Activated T-helper 2 cell treated with anti-CD3 and anti-CD28 coated beads, Interferon-gamma antibody, Interleukin-2, Interleukin-4, amounts not matched to agents 10 μg/mL and 5 μg/mL and 100 μg/mL, durations not matched to agents 14 hours and 24 hours and 36 hours (primary cell): ENCODE measurements around the gene SERINC2. TPM values are rescaled to one million over a fixed set of nuclear protein-coding genes. Genes with fewer than 3 reads are reported as not detected.
"Not testable (repeated sequence)": the region's sequence is repeated elsewhere in the genome, so short reads cannot be mapped to it uniquely, and the experiment has no call there.

ENCODE experiments used
- DNase-seq: peaks from one replicate; pipeline ENCODE4 v3.0.0; 2021; ENCODE audit warnings: low spot score
- H3K27ac Mint-ChIP-seq: one replicate; pipeline ENCODE4 v1.8.0; 2021; ENCODE audit warnings: mixed read lengths
- H3K27me3 Mint-ChIP-seq: one replicate; pipeline ENCODE4 v1.8.0; 2021; ENCODE audit warnings: low read depth, mixed read lengths
- H3K36me3 Mint-ChIP-seq: one replicate; pipeline ENCODE4 v1.8.0; 2021; ENCODE audit warnings: low read depth, mixed read lengths
- H3K4me1 Mint-ChIP-seq: one replicate; pipeline ENCODE4 v1.8.0; 2021; ENCODE audit warnings: low read depth, mixed read lengths
- H3K4me3 Mint-ChIP-seq: one replicate; pipeline ENCODE4 v1.8.0; 2021; ENCODE audit warnings: low read depth, mild to moderate bottlenecking, moderate library complexity, mixed read lengths
- H3K9me3 Mint-ChIP-seq: one replicate; pipeline ENCODE4 v1.8.0; 2021; ENCODE audit warnings: mixed read lengths
- intact Hi-C: fragments of 100-400 bp; cut with micrococcal nuclease; formaldehyde crosslinking; loops from one replicate; pipeline ENCODE4 v1.15.1; 2023
- total RNA-seq: library from RNA; stranded (reverse); gene quantifications from 2 replicates; pipeline ENCODE4 v1.2.3, GENCODE V29; 2022

SERINC2 gene
- total RNA-seq, 1 donor from 2014 or later, result 0.27 TPM

DNA sequence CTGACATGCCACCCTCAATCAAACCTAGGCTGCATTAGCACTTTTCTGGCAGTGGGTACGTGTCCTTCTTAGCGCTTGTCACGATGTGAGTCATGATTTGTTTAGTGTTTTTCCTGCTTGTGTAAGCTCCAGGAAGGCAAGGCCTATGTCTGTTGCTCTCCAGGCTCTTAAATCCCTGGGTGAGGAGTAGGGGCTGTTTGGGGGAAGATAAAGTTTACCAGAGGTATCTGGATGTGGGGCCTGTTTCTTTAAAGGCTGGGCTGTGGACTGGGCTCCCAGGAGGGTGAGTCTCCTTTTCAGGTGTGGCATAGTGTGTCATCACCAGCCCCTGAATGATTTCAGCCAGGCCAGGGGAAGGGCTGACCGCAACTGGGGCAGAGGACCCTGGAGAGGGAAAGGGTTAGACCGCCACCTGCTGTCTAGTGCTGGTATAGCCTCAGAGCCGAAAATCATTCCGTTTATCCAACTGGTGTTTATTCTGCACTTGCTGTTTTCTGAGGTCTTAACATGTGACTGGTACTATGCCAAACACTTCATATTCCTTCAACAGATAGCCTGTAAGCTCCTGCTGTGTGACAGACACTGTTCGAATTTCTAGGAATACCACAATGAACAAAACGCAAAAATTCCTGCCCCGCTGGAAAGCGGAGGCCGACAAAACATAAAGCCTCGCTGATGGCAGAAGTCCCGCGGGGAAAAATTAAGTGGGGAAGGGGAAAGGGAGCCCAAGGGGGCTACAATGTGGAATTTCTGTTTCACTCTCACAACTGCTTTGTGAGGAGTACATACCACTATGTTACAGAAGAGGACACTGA, 9.7 kb downstream of the SERINC2 start:
- H3K27ac Mint-ChIP-seq, result no peak overlapping the region
- H3K9me3 Mint-ChIP-seq, result no peaks in the 10 kb centered on the region
- no peak overlapping the region for H3K4me3 Mint-ChIP-seq
- DNase-seq, result peak; percentile 46
- peaks cover 19% of the 10 kb centered on the region for H3K27me3 Mint-ChIP-seq
- intact Hi-C loops, result loop anchor here (1.0 to 5.0 kb wide), 2 partner anchors 28 to 240 kb away; no protein-coding TSS in a partner anchor
- H3K4me1 Mint-ChIP-seq, result peaks cover 8% of the 10 kb centered on the region
- H3K36me3 Mint-ChIP-seq, result no peaks in the 10 kb centered on the region

DNA sequence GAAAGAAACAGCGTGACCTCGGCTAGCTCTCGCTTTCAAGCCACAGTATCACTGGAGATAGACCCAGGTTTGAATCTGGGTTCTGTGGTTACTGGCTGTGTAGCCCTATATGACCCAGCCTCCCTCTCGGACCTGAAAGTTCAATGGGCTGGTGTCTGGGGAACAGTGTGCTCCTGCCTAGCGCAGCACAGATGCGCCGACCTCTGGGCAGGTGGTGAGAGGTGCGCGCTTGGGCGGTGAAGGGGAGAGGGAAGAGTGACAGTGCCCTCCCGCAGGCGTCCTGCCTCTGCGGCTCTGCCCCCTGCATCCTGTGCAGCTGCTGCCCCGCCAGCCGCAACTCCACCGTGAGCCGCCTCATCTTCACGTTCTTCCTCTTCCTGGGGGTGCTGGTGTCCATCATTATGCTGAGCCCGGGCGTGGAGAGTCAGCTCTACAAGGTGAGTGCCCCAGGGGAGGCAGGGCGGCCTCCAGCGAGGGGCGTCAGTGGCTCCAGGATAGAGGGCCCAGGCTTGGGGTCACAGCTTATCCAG, 10.5 kb downstream of the SERINC2 start:
- peaks cover 19% of the 10 kb centered on the region for H3K27me3 Mint-ChIP-seq
- intact Hi-C loops, result loop anchor here (5.0 kb wide), 1 partner anchor 241 kb away; no protein-coding TSS in a partner anchor
- H3K36me3 Mint-ChIP-seq, result no peaks in the 10 kb centered on the region
- no peak overlapping the region for H3K27ac Mint-ChIP-seq
- no peaks in the 10 kb centered on the region for H3K9me3 Mint-ChIP-seq
- no peak overlapping the region for H3K4me3 Mint-ChIP-seq
- peaks cover 8% of the 10 kb centered on the region for H3K4me1 Mint-ChIP-seq
- DNase-seq, result no peak

- Mint-ChIP-seq H3K4me3 (no peak overlapping the region), H3K27me3 (peaks cover 19% of the 10 kb centered on the region)
- intact Hi-C loops, result loop anchor here (5.0 kb wide), 1 partner anchor 242 kb away; no protein-coding TSS in a partner anchor
Observed at GRCh38 chr1:31424568-31424967, 11.6 kb downstream of the SERINC2 start.

GRCh38 chr1:31425301-31426081, 12.5 kb downstream of the SERINC2 start:
- no peak for DNase-seq
- intact Hi-C loops, result no loop called here
- Mint-ChIP-seq H3K27me3 (peaks cover 19% of the 10 kb centered on the region), H3K4me3 (no peak overlapping the region), H3K36me3 (no peaks in the 10 kb centered on the region), H3K27ac (no peak overlapping the region), H3K9me3 (no peaks in the 10 kb centered on the region), H3K4me1 (peaks cover 8% of the 10 kb centered on the region)

More at GRCh38 chr1:31424568-31424967, 11.6 kb downstream of the SERINC2 start:
- no peak for DNase-seq
- Mint-ChIP-seq H3K27ac (no peak overlapping the region), H3K36me3 (no peaks in the 10 kb centered on the region), H3K4me1 (peaks cover 8% of the 10 kb centered on the region), H3K9me3 (no peaks in the 10 kb centered on the region)

DNA sequence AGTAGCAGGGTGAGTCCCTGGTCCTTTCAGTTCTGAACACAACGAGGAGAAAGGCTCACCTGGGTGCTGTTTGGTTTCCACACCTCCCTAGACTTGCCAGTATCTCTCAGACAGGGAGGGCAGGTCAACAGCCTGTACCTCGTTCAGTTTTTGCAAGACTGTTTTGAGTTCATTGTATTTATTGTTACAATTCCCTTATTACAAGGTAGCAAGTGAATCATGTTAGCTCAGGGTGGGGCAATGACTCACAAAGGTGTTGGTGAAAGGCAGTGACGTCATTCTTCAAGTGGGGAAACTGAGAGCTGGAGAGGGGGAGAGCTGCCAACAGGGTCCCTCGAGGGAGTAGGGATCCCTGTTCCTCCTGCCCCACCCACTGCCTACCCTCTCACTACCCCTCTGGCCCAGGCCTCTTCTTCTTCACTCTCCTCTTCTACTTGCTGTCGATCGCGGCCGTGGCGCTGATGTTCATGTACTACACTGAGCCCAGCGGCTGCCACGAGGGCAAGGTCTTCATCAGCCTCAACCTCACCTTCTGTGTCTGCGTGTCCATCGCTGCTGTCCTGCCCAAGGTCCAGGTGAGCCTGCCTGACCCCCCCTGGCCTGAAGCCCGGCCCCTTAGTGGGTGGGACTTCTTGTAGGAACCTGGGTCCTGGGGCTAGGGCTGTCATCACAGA, 13.4 kb downstream of the SERINC2 start:
- intact Hi-C loops, result no loop called here
- Mint-ChIP-seq H3K9me3 (no peaks in the 10 kb centered on the region), H3K36me3 (no peaks in the 10 kb centered on the region), H3K4me3 (no peak overlapping the region), H3K27ac (no peak overlapping the region), H3K27me3 (peaks cover 16% of the 10 kb centered on the region), H3K4me1 (peaks cover 8% of the 10 kb centered on the region)
- no peak for DNase-seq

DNA sequence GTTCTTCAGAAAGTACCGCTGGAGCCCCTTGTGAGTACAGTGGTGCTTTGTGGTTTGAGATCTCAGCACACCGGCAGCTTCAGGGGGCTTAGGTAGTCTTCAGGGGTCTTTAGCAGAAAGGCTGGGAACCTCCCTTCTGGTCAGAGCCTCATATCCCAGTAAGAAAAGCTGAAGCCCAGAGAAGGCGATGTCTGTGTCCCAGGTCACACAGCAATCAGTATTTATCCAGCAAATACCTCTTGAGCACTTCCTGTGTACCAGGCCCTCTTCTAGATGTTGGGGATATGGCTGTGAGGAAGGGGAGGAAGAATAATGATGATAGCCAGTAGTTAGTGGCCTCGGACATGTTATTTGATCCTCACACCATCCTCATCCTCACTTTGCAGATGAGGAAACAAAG, 14.3 kb downstream of the SERINC2 start:
- Mint-ChIP-seq H3K27ac (no peak overlapping the region), H3K27me3 (peaks cover 16% of the 10 kb centered on the region), H3K36me3 (no peaks in the 10 kb centered on the region), H3K4me1 (peaks cover 8% of the 10 kb centered on the region), H3K9me3 (no peaks in the 10 kb centered on the region), H3K4me3 (no peak overlapping the region)
- DNase-seq, result no peak
- intact Hi-C loops, result no loop called here

- H3K36me3 Mint-ChIP-seq, result no peaks in the 10 kb centered on the region
- peaks cover 3% of the 10 kb centered on the region for H3K4me1 Mint-ChIP-seq
- no peaks in the 10 kb centered on the region for H3K9me3 Mint-ChIP-seq
- intact Hi-C loops, result no loop called here
- peaks cover 7% of the 10 kb centered on the region for H3K27me3 Mint-ChIP-seq
- no peak overlapping the region for H3K4me3 Mint-ChIP-seq
- no peak for DNase-seq
- H3K27ac Mint-ChIP-seq, result no peak overlapping the region
Observed at GRCh38 chr1:31428436-31429221, 15.6 kb downstream of the SERINC2 start.

DNA sequence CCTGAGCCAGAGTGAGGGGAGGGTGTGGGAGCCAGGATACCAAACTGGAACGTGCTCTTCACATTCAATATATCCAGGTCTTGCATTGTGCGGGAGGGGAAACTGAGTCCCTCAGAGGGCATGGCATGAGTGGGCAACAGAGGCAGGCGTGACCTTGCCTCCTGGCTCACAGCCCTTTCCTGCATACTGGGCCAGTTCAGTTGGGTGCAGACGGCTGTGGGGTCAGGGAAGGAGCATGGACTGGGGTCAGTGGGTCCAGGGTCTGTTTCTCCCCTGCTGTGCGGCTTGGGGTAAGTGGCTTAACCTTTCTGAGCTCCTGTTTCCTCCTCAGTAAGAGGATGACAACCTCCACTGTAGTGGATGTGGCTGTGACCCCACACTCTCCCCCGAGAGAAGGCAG, 16.6 kb downstream of the SERINC2 start:
- H3K9me3 Mint-ChIP-seq, result no peaks in the 10 kb centered on the region
- H3K4me1 Mint-ChIP-seq, result no peaks in the 10 kb centered on the region
- no peaks in the 10 kb centered on the region for H3K27me3 Mint-ChIP-seq
- no peak for DNase-seq
- intact Hi-C loops, result no loop called here
- no peak overlapping the region for H3K4me3 Mint-ChIP-seq
- no peaks in the 10 kb centered on the region for H3K36me3 Mint-ChIP-seq
- H3K27ac Mint-ChIP-seq, result no peak overlapping the region

DNA sequence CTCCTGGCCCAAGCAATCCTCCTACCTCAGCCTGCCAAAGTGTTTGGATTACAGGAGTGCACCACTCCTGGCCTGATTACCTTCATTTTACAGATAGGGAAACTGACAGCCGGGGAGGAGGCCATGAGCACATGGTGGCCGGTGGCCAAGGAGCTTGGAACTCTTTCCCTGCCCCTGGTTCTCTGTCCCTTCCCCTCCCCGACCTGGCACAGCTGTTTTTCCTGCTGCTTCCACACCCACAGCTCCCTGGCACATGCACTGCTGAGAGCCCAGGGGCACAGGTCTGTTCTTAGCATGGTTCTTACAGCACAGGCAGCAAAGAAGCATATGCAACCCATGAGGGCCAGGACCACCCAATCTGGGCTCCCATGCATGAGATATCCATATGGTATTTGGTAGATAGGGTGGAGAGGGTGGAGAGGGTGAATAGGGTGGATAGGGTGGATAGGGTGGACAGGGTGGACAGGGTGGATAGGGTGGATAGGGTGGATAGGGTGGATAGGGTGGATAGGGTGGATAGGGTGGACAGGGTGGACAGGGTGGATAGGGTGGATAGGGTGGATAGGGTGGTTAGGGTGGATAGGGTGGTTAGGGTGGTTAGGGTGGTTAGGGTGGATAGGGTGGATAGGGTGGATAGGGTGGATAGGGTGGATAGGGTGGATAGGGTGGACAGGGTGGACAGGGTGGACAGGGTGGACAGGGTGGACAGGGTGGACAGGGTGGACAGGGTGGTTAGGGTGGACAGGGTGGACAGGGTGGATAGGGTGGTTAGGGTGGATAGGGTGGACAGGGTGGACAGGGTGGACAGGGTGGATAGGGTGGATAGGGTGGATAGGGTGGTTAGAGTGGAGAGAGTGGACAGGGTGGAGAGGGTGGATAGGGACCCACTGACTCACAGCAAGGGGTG, 18.6 kb downstream of the SERINC2 start:
- H3K27me3 Mint-ChIP-seq, H3K4me3 Mint-ChIP-seq, DNase-seq, H3K9me3 Mint-ChIP-seq, H3K27ac Mint-ChIP-seq, H3K4me1 Mint-ChIP-seq, H3K36me3 Mint-ChIP-seq, intact Hi-C loops: not testable (repeated sequence)

DNA sequence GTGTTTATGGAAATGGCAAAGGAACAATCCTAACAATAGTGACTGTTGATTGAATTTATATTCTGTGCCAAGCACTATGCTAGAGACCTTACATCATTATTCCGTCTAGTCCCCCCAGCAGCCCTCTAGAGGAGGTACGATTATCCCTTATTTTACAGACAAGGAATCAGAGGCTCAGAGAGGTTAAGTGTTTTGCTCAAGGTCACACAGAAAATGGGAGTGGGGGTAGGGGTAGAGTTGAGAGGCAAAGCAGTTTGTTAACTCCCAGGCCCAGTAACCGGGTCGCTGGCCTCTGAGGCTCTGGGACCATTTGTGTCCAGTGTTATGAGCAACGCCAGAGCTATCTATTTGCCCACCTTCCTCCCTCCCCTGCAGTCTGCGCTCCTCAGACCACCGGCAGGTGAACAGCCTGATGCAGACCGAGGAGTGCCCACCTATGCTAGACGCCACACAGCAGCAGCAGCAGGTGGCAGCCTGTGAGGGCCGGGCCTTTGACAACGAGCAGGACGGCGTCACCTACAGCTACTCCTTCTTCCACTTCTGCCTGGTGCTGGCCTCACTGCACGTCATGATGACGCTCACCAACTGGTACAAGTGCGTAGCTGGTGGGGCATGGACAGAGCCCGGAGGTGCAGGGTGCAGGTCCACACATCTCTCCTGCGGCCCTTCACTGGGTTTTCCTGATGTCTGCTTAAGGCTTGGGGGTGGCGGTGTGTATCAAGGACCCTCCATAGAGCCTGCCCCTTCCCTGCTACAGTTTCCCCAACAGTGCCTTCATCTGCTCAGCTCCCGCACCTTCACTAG, 19.8 kb downstream of the SERINC2 start:
- Mint-ChIP-seq H3K27me3 (no peaks in the 10 kb centered on the region), H3K4me1 (no peaks in the 10 kb centered on the region), H3K4me3 (no peak overlapping the region), H3K36me3 (no peaks in the 10 kb centered on the region), H3K27ac (no peak overlapping the region), H3K9me3 (no peaks in the 10 kb centered on the region)
- intact Hi-C loops, result no loop called here
- no peak for DNase-seq
